ENCODE measurements around the gene TCF3.

DNA sequence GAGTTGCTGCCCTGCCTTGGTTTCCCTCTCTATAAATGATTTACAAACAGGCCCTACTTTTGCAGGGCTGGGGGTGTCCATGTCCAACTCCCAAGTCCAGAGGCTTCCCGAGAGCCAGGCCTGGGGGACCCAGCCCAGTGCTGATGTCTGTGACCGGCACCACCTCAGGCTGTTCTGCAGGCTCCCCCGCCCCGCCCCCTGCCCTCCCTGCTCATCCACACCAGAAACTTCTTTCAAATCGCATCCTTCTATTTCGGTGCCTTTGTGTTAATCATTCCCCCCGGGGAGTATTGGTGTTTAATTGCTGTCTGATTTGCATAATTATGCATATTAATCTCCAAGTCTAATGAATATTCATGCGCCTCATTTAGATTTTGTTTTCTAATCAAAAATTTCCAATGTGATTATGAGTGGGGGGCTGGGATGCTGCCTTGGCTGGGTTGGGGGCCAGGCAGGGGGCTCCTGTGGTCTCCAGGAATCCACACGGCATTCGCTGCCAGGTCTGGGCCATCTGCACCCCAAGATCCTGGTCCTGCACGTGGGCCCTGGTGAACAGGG is 19.1 kb downstream of the TCF3 start:
- no peak for TF ChIP-seq CREM (IDR thresholded peaks at IDR 0.05; ENCODE audit: low read depth)
- no peak for TF ChIP-seq POLR2AphosphoS5 (IDR thresholded peaks at IDR 0.05; ENCODE audit: low read length)

All from GM12878 (cell line).